Smooth muscle cell (in vitro differentiated cells): ENCODE measurements around the gene IAH1. TPM values are rescaled to one million over a fixed set of nuclear protein-coding genes. Genes with fewer than 3 reads are reported as not detected.

ENCODE experiments used
- DNase-seq: peaks from one replicate; lab custom pipeline; 2025; ENCODE audit not compliant: unreplicated experiment; lab: John Stamatoyannopoulos, UW
- H2AFZ ChIP-seq: fragments of 200-600 bp; sonication (generic); 2 replicates; pipeline ENCODE4 v1.6.0; 2016; ENCODE audit warnings: antibody characterized with exemption, low read depth, mild to moderate bottlenecking
- H3F3A ChIP-seq: fragments of 200-600 bp; sonication (generic); 2 replicates; pipeline ENCODE4 v1.6.0; 2017; ENCODE audit warnings: antibody characterized with exemption, low read depth
- H3K27ac ChIP-seq: fragments of 200-600 bp; sonication (generic); 2 replicates; pipeline ENCODE4 v1.5.1; 2016; ENCODE audit warnings: low read depth, mild to moderate bottlenecking
- H3K27me3 ChIP-seq: fragments of 200-600 bp; sonication (generic); 2 replicates; pipeline ENCODE4 v1.6.1; 2016; ENCODE audit warnings: low read depth, mild to moderate bottlenecking
- H3K36me3 ChIP-seq: fragments of 200-600 bp; sonication (generic); 2 replicates; pipeline ENCODE4 v1.5.1; 2016; ENCODE audit warnings: low read depth
- H3K4me1 ChIP-seq: fragments of 200-600 bp; sonication (generic); 2 replicates; pipeline ENCODE4 v1.5.1; 2016; ENCODE audit warnings: low read depth
- H3K4me2 ChIP-seq: fragments of 200-600 bp; sonication (generic); 2 replicates; pipeline ENCODE4 v1.6.0; 2016; ENCODE audit warnings: mild to moderate bottlenecking
- H3K4me3 ChIP-seq: fragments of 200-600 bp; sonication (generic); 2 replicates; pipeline ENCODE4 v1.5.1; 2016; ENCODE audit warnings: mild to moderate bottlenecking
- H3K79me2 ChIP-seq: fragments of 200-600 bp; sonication (generic); 2 replicates; pipeline ENCODE4 v1.6.0; 2016; ENCODE audit warnings: low read depth, mild to moderate bottlenecking
- H3K9ac ChIP-seq: fragments of 200-600 bp; sonication (generic); 2 replicates; pipeline ENCODE4 v1.6.0; 2016; ENCODE audit warnings: low read depth
- H3K9me3 ChIP-seq: fragments of 200-600 bp; sonication (generic); replicated peaks from 2 replicates; pipeline ENCODE4 v1.5.1; 2016; ENCODE audit warnings: low read depth
- H4K20me1 ChIP-seq: fragments of 200-600 bp; sonication (generic); 2 replicates; pipeline ENCODE4 v1.6.0; 2016; ENCODE audit warnings: low read depth
- WGBS: methylation state at CpG from one replicate; pipeline ENCODE4 v1.1.7; 2016; ENCODE audit warnings: low lambda C conversion rate; 5-methylcytosine and 5-hydroxymethylcytosine counted together
- polyA plus RNA-seq: library from polyadenylated mRNA; unstranded; fragments of >200 nt; fragmentation: Nextera tagmentation; extraction: Ambion mirVana; gene quantifications from 2 replicates; pipeline ENCODE4 v1.2.1, GENCODE V29; 2016
- total RNA-seq: library from RNA; depleted of rRNA; stranded (reverse); fragments of >200 nt; gene quantifications from 2 replicates; pipeline ENCODE4 v1.2.3, GENCODE V29; 2014
- TF ChIP-seq, protein P1 (sequence below): fragments of 200-600 bp; sonication (generic); IDR thresholded peaks from 2 replicates; pipeline ENCODE4 v1.5.1; 2017; ENCODE audit warnings: borderline replicate concordance, mild to moderate bottlenecking, antibody characterized with exemption; ENCODE audit not compliant: insufficient read depth, poor library complexity, severe bottlenecking

IAH1 gene, protein sequence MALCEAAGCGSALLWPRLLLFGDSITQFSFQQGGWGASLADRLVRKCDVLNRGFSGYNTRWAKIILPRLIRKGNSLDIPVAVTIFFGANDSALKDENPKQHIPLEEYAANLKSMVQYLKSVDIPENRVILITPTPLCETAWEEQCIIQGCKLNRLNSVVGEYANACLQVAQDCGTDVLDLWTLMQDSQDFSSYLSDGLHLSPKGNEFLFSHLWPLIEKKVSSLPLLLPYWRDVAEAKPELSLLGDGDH
- total RNA-seq (40.8 and 61.5 TPM in 2 replicates), polyA plus RNA-seq (73.7 and 90.8 TPM in 2 replicates)

DNA sequence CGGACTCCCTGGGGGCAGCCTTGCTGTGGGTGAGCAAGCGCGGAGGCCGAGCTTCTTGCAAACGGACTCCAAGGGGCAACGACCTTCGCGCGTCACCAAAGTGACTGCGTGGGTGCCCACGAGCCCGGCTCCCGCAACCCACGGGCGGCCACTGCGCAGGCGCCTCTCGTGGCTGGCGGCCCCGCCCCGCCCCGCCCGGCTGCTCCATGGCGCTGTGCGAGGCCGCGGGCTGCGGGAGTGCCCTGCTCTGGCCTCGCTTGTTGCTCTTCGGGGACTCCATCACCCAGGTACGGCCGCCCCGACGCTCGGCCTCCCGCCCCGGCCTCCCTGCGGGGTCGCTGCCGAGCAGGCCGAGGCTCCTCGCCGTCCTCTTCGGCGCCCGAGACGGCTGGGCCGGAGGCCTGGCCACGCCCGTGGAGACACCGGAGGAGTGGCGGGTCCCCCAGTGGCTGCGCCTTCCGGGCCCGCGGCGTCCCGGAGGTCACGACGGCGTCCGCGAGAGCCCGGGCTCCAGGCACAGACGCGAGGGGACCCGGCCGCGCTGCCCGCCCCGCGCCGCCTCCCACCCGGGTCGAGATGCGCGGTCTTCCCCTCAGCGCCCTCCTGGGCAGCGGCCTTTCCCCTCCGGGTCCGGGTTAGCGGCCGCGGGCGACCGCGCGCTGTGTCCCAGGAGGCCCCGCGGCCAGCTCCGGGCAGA, at the start of gene IAH1:
Gene IAH1 (plus strand): TSS at position 191 of the 697 bp plus-strand sequence. CDS start 16 bp downstream, at position 207.
- H3K4me2 ChIP-seq: peak within 1 kb of the TSS; percentile 96
- peaks cover 25% of the 10 kb centered on the region for H3K79me2 ChIP-seq
- H3K27me3 ChIP-seq: no peaks in the 10 kb centered on the region
- peaks cover 20% of the 10 kb centered on the region for H4K20me1 ChIP-seq
- DNase-seq: peak; percentile 44
- peak within 1 kb of the TSS; percentile 54 for H3K9ac ChIP-seq
- H3F3A ChIP-seq: peaks cover 14% of the 10 kb centered on the region
- H3K4me3 ChIP-seq: peak within 1 kb of the TSS; percentile 80
- H3K36me3 ChIP-seq: no peaks in the 10 kb centered on the region
- WGBS: under 1% methylated on average over 56 of the region's 91 CpGs
- H2AFZ ChIP-seq: peak within 1 kb of the TSS; percentile 28
- peak within 1 kb of the TSS; percentile 53 for H3K27ac ChIP-seq
- no peaks in the 10 kb centered on the region for H3K9me3 ChIP-seq
- TF ChIP-seq, protein P1, sequence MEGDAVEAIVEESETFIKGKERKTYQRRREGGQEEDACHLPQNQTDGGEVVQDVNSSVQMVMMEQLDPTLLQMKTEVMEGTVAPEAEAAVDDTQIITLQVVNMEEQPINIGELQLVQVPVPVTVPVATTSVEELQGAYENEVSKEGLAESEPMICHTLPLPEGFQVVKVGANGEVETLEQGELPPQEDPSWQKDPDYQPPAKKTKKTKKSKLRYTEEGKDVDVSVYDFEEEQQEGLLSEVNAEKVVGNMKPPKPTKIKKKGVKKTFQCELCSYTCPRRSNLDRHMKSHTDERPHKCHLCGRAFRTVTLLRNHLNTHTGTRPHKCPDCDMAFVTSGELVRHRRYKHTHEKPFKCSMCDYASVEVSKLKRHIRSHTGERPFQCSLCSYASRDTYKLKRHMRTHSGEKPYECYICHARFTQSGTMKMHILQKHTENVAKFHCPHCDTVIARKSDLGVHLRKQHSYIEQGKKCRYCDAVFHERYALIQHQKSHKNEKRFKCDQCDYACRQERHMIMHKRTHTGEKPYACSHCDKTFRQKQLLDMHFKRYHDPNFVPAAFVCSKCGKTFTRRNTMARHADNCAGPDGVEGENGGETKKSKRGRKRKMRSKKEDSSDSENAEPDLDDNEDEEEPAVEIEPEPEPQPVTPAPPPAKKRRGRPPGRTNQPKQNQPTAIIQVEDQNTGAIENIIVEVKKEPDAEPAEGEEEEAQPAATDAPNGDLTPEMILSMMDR: no peak
- no peaks in the 10 kb centered on the region for H3K4me1 ChIP-seq

DNA sequence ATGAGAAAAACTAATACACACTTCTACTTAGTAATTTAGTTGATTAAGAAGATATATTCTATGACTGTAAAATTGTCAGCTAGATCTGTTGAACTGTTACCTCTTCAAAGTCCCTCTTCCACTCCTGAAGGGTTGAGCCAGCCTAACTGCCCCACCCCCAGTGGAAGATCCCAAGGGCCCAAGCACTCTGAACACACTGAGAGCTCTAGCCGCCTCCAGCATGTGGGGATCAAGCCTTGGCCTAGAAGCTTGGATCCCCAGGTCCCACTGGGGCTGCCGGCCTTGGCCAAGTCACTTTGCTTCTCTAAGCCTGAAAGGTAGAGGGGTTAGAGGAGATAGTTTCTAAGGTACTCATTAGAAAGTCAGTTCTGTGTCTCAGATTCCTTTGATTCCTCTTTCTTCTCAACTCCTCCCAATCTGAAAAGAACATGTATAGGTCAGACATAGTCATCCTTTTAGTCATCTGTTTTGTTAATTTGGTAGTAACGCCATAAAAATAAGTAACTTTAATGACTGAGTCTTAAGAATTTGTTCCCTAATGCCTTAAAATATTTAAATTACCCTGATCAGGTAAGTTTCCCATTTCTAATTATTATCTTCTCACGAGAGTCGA, 45.3 kb upstream of the IAH1 start:
- TF ChIP-seq, protein P1: no peak
- Histone ChIP-seq H3K4me2 (no peak overlapping the region), H3K27me3 (no peaks in the 10 kb centered on the region), H3K9ac (no peak overlapping the region), H4K20me1 (no peaks in the 10 kb centered on the region), H3F3A (peaks cover under 1% of the 10 kb centered on the region), H3K9me3 (no peaks in the 10 kb centered on the region), H3K79me2 (peaks cover 9% of the 10 kb centered on the region), H3K4me3 (no peak overlapping the region), H2AFZ (no peak overlapping the region), H3K36me3 (peaks cover 11% of the 10 kb centered on the region), H3K27ac (peak overlapping the region; percentile 47), H3K4me1 (peaks cover 11% of the 10 kb centered on the region)
- 77% methylated on average over 5 of the region's 5 CpGs for WGBS
- no peak for DNase-seq

DNA sequence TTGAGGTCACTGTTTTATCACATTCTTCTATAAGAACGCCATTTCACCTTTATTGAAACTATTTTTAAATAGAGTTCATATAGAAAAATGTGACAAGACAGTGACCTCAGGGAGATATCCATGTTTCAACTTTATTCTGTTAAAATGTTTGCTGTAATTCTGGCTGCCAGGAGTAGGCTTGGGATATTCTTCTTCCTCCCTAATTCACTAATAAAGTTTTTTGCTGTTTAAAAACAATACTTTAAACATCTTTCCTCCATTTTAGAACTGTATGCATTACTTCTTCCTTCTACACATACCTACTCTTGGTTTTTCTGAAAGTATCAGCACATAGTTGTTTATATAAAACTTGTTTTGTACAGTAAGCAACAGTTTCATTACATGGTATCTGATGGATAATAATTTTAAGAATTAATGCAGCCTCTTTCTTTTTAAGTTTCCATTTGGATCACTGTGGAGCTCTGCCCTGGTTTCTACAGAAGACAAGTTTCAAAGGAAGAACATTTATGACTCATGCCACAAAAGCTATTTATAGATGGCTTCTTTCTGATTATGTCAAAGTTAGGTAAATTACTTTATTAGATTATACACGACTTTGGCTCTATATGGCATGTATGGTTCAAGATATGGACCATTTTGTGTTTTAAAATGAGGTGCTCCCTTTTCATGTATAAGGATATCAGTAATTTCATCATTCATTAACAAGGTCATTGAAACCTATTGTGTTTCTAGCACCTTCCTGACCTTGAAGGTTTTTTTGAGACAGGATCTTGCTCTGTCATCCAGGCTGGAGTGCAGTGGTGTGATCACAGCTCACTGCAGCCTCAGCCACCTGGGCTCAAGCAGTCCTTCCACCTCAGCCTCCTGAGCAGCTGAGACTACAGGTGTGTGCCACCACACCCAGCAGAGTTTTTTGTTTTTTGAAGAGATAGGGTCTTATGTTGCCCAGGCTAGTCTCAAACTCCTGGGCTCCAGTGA, 43.7 kb upstream of the IAH1 start:
- WGBS: 89% methylated on average over 2 of the region's 2 CpGs
- Histone ChIP-seq H3K4me2 (no peak overlapping the region), H3F3A (no peaks in the 10 kb centered on the region), H3K27me3 (no peaks in the 10 kb centered on the region), H3K27ac (peak overlapping the region; percentile 21), H3K36me3 (peaks cover 11% of the 10 kb centered on the region), H3K4me3 (no peak overlapping the region), H3K9ac (no peak overlapping the region), H2AFZ (no peak overlapping the region), H3K79me2 (no peaks in the 10 kb centered on the region), H3K4me1 (no peaks in the 10 kb centered on the region), H3K9me3 (no peaks in the 10 kb centered on the region), H4K20me1 (no peaks in the 10 kb centered on the region)
- TF ChIP-seq, protein P1: no peak
- DNase-seq: no peak
